HCT116 (cell line): Measurements from ENCODE around the gene DNM2. TPM values are rescaled to one million over a fixed set of nuclear protein-coding genes. Genes with fewer than 3 reads are reported as not detected.

Experiments
- ATAC-seq: fragments of 200-7000 bp; cut with Tn5 transposase; 2 replicates; pipeline ENCODE4 v1.9.1; 2020; ENCODE audit warnings: mild to moderate bottlenecking, moderate library complexity
- BruUV-seq: library from RNA; stranded (reverse); fragments of 400-500 nt; replicated peaks from 2 replicates; lab custom pipeline; 2021; lab: Mats Ljungman, UMichigan
- CTCF ChIA-PET: fragments of 300-600 bp; sonication (Branson Sonifier 250); formaldehyde crosslinking; loops from one replicate; lab custom pipeline; 2021; ENCODE audit warnings: antibody characterized with exemption; lab: Charles Lee
- POLR2A ChIA-PET: fragments of 300-600, 350-600 bp; sonication (Branson Sonifier 250); formaldehyde crosslinking; loops from one replicate; lab custom pipeline; 2021; ENCODE audit warnings: antibody characterized with exemption; lab: Charles Lee
- RAD21 ChIA-PET, 2 experiments: fragments of 300-600 bp; sonication (Branson Sonifier 250); formaldehyde crosslinking; loops; one replicate each; lab custom pipeline; 2023; ENCODE audit warnings: low total read pairs in 2 of 2; ENCODE audit not compliant: uncharacterized antibody in 2 of 2, unreplicated experiment in 2 of 2, low non-redundant PET in 1 of 2; lab: Charles Lee
- DNase-seq: peaks from one replicate; pipeline ENCODE4 v3.0.0-alpha.2; 2010; ENCODE audit warnings: low read depth, low spot score
- H2AFZ ChIP-seq: fragments of 200-600 bp; shearing (Covaris generic), sonication (generic); 2 replicates; pipeline ENCODE4 v1.6.1; 2017; ENCODE audit warnings: low read depth, mixed run types, mixed read lengths, antibody characterized with exemption, low read length; ENCODE audit not compliant: poor library complexity, severe bottlenecking
- H3K27ac ChIP-seq: 2 replicates; pipeline ENCODE4 v1.5.1; 2012; ENCODE audit warnings: low read depth, low read length
- H3K27me3 ChIP-seq: fragments of 200-600 bp; sonication (generic); 2 replicates; pipeline ENCODE4 v1.6.1; 2016; ENCODE audit warnings: mixed run types, low read length, mixed read lengths; ENCODE audit not compliant: insufficient read depth
- H3K36me3 ChIP-seq, 2 experiments: fragments of 200-500 bp in 1 of 2; fragments of 200-600 bp in 1 of 2; sonication (Bioruptor generic) in 1 of 2; sonication (generic) in 1 of 2; 2 replicates each; pipeline versions ENCODE4 v1.5.1 to v1.6.1; 2014 to 2016; ENCODE audit warnings: low read length in 2 of 2, inconsistent platforms in 1 of 2, mixed read lengths in 1 of 2, mixed run types in 1 of 2; ENCODE audit not compliant: insufficient read depth in 2 of 2, control insufficient read depth in 1 of 2
- H3K4me1 ChIP-seq, 2 experiments: fragments of 200-600 bp in 1 of 2; sonication (generic) in 1 of 2; 2 replicates each; pipeline versions ENCODE4 v1.5.1 to v1.6.1; 2012 to 2017; ENCODE audit warnings: low read length in 2 of 2, inconsistent platforms in 1 of 2, mild to moderate bottlenecking in 1 of 2, mixed read lengths in 1 of 2, mixed run types in 1 of 2, moderate library complexity in 1 of 2; ENCODE audit not compliant: insufficient read depth in 2 of 2, control insufficient read depth in 1 of 2
- H3K4me2 ChIP-seq: fragments of 200-600 bp; sonication (generic); 2 replicates; pipeline ENCODE4 v1.6.1; 2017; ENCODE audit warnings: mixed run types, low read length, mixed read lengths
- H3K4me3 ChIP-seq, 2 experiments: fragments of 200-600 bp in 1 of 2; sonication (generic) in 1 of 2; replicated peaks in 1 of 2; 2 replicates each; pipeline ENCODE4 v1.5.1; 2011 to 2016; ENCODE audit warnings: low read length in 2 of 2, control low read depth in 1 of 2, low read depth in 1 of 2, mild to moderate bottlenecking in 1 of 2, mixed read lengths in 1 of 2, mixed run types in 1 of 2
- H3K79me2 ChIP-seq: fragments of 200-600 bp; sonication (generic); 2 replicates; pipeline ENCODE4 v1.6.1; 2017; ENCODE audit warnings: mild to moderate bottlenecking, mixed run types, low read length, moderate library complexity, mixed read lengths; ENCODE audit not compliant: insufficient read depth
- H3K9ac ChIP-seq: fragments of 200-600 bp; sonication (generic); 2 replicates; pipeline ENCODE4 v1.6.1; 2016; ENCODE audit warnings: low read length, mixed read lengths
- H3K9me2 ChIP-seq: fragments of 200-600 bp; sonication (generic), shearing (Covaris generic); 2 replicates; pipeline ENCODE4 v1.6.1; 2017; ENCODE audit warnings: mixed run types, mild to moderate bottlenecking, moderate library complexity; ENCODE audit not compliant: insufficient read depth
- H3K9me3 ChIP-seq, 2 experiments: fragments of 200-500 bp in 1 of 2; fragments of 200-600 bp in 1 of 2; sonication (Bioruptor generic) in 1 of 2; sonication (generic) in 1 of 2; 2 replicates each; pipeline ENCODE4 v1.6.1; 2014 to 2017; ENCODE audit warnings: low read length in 2 of 2, mixed read lengths in 2 of 2, inconsistent platforms in 1 of 2, low read depth in 1 of 2, mild to moderate bottlenecking in 1 of 2, mixed run types in 1 of 2, moderate library complexity in 1 of 2; ENCODE audit not compliant: control insufficient read depth in 1 of 2, insufficient read depth in 1 of 2
- H4K20me1 ChIP-seq: fragments of 200-600 bp; sonication (generic), shearing (Covaris generic); 2 replicates; pipeline ENCODE4 v1.6.1; 2017; ENCODE audit warnings: mixed run types, mild to moderate bottlenecking, moderate library complexity; ENCODE audit not compliant: insufficient read depth
- CBX3 ChIP-seq: IDR thresholded peaks from 2 replicates; pipeline ENCODE4 v1.6.1; 2012; ENCODE audit warnings: low read depth
- EZH2 ChIP-seq: fragments of 200-600 bp; sonication (generic); IDR thresholded peaks from 2 replicates; pipeline ENCODE4 v1.6.1; 2017; ENCODE audit warnings: antibody characterized with exemption, mixed run types
- EZH2phosphoT487 ChIP-seq: fragments of 200-600 bp; IDR thresholded peaks from 2 replicates; pipeline ENCODE4 v1.6.1; 2018; ENCODE audit warnings: antibody characterized with exemption, borderline replicate concordance
- FOSL1 ChIP-seq: IDR thresholded peaks from 2 replicates; pipeline ENCODE4 v1.6.1; 2012; ENCODE audit warnings: low read depth
- JUND ChIP-seq: IDR thresholded peaks from 2 replicates; pipeline ENCODE4 v1.6.1; 2012
- MAX ChIP-seq: IDR thresholded peaks from 2 replicates; pipeline ENCODE4 v1.6.1; 2012
- RAD21 ChIP-seq: IDR thresholded peaks from 2 replicates; pipeline ENCODE4 v1.6.1; 2012; ENCODE audit warnings: low read depth, mild to moderate bottlenecking
- SIN3A ChIP-seq: IDR thresholded peaks from 2 replicates; pipeline ENCODE4 v1.6.1; 2012; ENCODE audit warnings: low read depth
- TCF7L2 ChIP-seq: IDR thresholded peaks from 2 replicates; pipeline ENCODE4 v1.7.0; 2011; ENCODE audit warnings: borderline replicate concordance, inconsistent platforms; ENCODE audit not compliant: insufficient read depth, insufficient read length; ENCODE audit errors: extremely low read depth
- YY1 ChIP-seq: IDR thresholded peaks from 2 replicates; pipeline ENCODE4 v1.6.1; 2011; ENCODE audit warnings: low read length, low read depth, moderate library complexity, mild to moderate bottlenecking; ENCODE audit not compliant: insufficient replicate concordance; ENCODE audit errors: extremely low read depth
- intact Hi-C: fragments of 100-400 bp; cut with micrococcal nuclease; formaldehyde crosslinking; loops from 2 replicates; pipeline ENCODE4 v1.10.0; 2022
- total RNA-seq: library from RNA; stranded (reverse); gene quantifications from one replicate; pipeline ENCODE4 v1.2.1, GENCODE V29; 2021; ENCODE audit not compliant: unreplicated experiment
- TF ChIP-seq, protein P1 (sequence below), 3 experiments: fragments of 200-600 bp in 1 of 3; sonication (generic) in 1 of 3; IDR thresholded peaks in 2 of 3; conservative IDR thresholded peaks in 1 of 3; 2 replicates each; pipeline ENCODE4 v1.5.1; 2012 to 2017; ENCODE audit warnings: low read depth in 2 of 3, low read length in 2 of 3, antibody characterized with exemption in 1 of 3, borderline replicate concordance in 1 of 3, control low read depth in 1 of 3, mild to moderate bottlenecking in 1 of 3, mixed read lengths in 1 of 3, mixed run types in 1 of 3, moderate library complexity in 1 of 3; ENCODE audit not compliant: insufficient read depth in 1 of 3
- TF ChIP-seq, protein P2 (sequence below): IDR thresholded peaks from 2 replicates; pipeline ENCODE4 v1.6.1; 2012

DNM2 gene
- total RNA-seq, 1 experiment from 2014 or later, result 183 TPM

DNA sequence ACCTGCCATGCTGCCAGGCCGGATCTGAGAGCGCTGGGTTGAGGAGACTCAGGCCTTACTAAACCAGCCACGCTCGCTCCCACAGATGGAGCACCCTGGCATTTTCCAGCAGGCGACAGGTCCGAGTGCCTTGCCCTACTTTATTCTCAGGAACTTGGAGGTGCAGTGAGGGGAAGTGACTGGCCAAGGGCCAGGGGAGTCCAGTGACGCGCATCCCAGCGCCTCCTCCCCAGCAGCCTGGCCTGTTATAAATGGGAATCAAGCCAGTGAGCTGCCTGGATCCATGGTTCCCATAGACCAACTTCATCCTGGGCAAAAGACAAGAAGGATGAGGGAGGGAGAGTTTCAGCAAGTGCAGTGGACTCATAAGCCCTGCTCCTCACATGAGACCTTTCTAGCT, 82.6 kb downstream of the DNM2 start:
- Histone ChIP-seq H4K20me1 (no peaks in the 10 kb centered on the region), H3K4me3 (no peak overlapping the region), H3K36me3 (peaks cover 7 to 40% of the 10 kb centered on the region in 2 experiments; a peak in 3 of 4 replicates), H3K4me1 (no peaks in the 10 kb centered on the region), H3K9me2 (no peaks in the 10 kb centered on the region), H3K4me2 (no peak overlapping the region), H3K27me3 (no peaks in the 10 kb centered on the region), H3K9me3 (no peaks in the 10 kb centered on the region), H3K79me2 (no peaks in the 10 kb centered on the region), H3K9ac (no peak overlapping the region), H3K27ac (no peak overlapping the region), H2AFZ (no peak overlapping the region)
- ChIA-PET CTCF (no interaction called here), POLR2A (no interaction called here), RAD21 (no interaction called here)
- intact Hi-C loops, result no loop called here
- no peak for ATAC-seq
- no peak for DNase-seq
- TF ChIP-seq FOSL1, result no peak
- no TSS peak for BruUV-seq

GRCh38 chr19:10802479-10802878, 84.6 kb downstream of the DNM2 start:
- ChIA-PET POLR2A (no interaction called here), RAD21 (no interaction called here), CTCF (no interaction called here)
- Histone ChIP-seq H3K27me3 (no peaks in the 10 kb centered on the region), H4K20me1 (no peaks in the 10 kb centered on the region), H3K4me1 (no peaks in the 10 kb centered on the region), H2AFZ (no peak overlapping the region), H3K9me2 (no peaks in the 10 kb centered on the region), H3K4me2 (no peak overlapping the region), H3K36me3 (peaks cover 6 to 33% of the 10 kb centered on the region in 2 experiments; a peak in 3 of 4 replicates), H3K4me3 (no peak overlapping the region), H3K9me3 (no peaks in the 10 kb centered on the region), H3K9ac (no peak overlapping the region), H3K79me2 (no peaks in the 10 kb centered on the region), H3K27ac (no peak overlapping the region)
- TF ChIP-seq RAD21 (no peak), SIN3A (no peak), EZH2phosphoT487 (no peak), CBX3 (no peak), JUND (no peak), TCF7L2 (no peak), EZH2 (no peak), MAX (no peak), YY1 (no peak)
- TF ChIP-seq, protein P1, sequence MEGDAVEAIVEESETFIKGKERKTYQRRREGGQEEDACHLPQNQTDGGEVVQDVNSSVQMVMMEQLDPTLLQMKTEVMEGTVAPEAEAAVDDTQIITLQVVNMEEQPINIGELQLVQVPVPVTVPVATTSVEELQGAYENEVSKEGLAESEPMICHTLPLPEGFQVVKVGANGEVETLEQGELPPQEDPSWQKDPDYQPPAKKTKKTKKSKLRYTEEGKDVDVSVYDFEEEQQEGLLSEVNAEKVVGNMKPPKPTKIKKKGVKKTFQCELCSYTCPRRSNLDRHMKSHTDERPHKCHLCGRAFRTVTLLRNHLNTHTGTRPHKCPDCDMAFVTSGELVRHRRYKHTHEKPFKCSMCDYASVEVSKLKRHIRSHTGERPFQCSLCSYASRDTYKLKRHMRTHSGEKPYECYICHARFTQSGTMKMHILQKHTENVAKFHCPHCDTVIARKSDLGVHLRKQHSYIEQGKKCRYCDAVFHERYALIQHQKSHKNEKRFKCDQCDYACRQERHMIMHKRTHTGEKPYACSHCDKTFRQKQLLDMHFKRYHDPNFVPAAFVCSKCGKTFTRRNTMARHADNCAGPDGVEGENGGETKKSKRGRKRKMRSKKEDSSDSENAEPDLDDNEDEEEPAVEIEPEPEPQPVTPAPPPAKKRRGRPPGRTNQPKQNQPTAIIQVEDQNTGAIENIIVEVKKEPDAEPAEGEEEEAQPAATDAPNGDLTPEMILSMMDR (IDR thresholded peaks at IDR 0.05 in 2 of 3, conservative IDR thresholded peaks at IDR 0.05 in 1 of 3; ENCODE audit: borderline replicate concordance in 1 of 3, insufficient read depth in 1 of 3, low read depth in 2 of 3, low read length in 2 of 3), result no peak
- TF ChIP-seq, protein P2, sequence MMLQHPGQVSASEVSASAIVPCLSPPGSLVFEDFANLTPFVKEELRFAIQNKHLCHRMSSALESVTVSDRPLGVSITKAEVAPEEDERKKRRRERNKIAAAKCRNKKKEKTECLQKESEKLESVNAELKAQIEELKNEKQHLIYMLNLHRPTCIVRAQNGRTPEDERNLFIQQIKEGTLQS, result no peak
- intact Hi-C loops, result no loop called here
- BruUV-seq, result no TSS peak
- DNase-seq, result no peak
- no peak for ATAC-seq
